Measurements from ENCODE around the gene BIRC3. TPM values are rescaled to one million over a fixed set of nuclear protein-coding genes. Genes with fewer than 3 reads are reported as not detected.

Gene BIRC3
- total and polyA plus RNA-seq, 2 donors (not counting 1 experiment from before 2014, with no cell fraction given): 107 to 428 TPM

DNA sequence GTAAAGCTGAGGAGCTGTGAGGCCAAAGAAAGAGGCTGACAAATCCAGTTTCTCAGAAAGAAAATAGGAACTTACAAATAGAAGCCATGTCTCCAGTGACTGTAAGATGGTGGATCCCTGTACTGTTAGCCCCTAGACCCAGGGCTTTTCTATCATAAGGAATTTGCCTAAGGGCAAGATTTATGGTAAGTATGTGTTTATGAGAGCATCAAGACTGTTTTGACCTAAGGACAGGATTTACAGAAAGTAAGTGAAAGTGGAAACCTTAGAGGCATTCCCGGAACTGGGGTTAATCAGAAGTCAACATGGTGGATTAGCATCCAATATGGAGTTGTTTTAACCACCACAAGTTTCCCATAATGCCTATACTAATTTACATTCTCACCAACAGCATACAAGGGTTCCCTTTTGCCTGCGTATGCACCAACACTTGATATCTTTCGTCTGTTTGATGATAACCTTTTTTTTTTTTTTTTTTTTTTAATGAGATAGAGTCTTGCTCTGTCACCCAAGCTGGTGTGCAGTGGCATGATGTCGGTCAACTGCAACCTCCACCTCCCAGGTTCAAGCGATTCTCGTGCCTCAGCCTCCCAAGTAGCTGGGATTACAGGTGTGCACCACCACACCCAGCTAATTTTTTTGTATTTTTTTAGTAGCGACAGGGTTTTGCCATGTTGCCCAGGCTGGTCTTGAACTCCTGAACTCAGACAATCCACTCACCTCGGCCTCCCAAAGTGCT is 69.9 kb downstream of the BIRC3 start:
- H3K36me3 ChIP-seq (replicated peaks in 1 of 2; ENCODE audit: control extremely low read depth in 1 of 2, control insufficient read depth in 1 of 2, extremely low read depth in 1 of 2, insufficient read depth in 2 of 2, low read length in 1 of 2): peaks cover 5 to 11% of the 10 kb centered on the region in 2 experiments
- Mint-ChIP-seq H3K4me3 (no peak overlapping the region), H3K27me3 (no peaks in the 10 kb centered on the region), H3K4me1 (peaks cover 7% of the 10 kb centered on the region), H3K9me3 (ENCODE audit: insufficient read depth) (no peaks in the 10 kb centered on the region), H3K27ac (no peak overlapping the region)
- DNase-seq: no peak
- H4K20me1 ChIP-seq (ENCODE audit: control insufficient read depth, insufficient read depth, low read length, poor library complexity, severe bottlenecking): no peaks in the 10 kb centered on the region
- H3K4me3 ChIP-seq (ENCODE audit: control extremely low read depth in 1 of 5, extremely low read depth in 1 of 5, insufficient read depth in 1 of 5, low read depth in 2 of 5, low read length in 4 of 5): no peak overlapping the region
- TF ChIP-seq, protein P1, sequence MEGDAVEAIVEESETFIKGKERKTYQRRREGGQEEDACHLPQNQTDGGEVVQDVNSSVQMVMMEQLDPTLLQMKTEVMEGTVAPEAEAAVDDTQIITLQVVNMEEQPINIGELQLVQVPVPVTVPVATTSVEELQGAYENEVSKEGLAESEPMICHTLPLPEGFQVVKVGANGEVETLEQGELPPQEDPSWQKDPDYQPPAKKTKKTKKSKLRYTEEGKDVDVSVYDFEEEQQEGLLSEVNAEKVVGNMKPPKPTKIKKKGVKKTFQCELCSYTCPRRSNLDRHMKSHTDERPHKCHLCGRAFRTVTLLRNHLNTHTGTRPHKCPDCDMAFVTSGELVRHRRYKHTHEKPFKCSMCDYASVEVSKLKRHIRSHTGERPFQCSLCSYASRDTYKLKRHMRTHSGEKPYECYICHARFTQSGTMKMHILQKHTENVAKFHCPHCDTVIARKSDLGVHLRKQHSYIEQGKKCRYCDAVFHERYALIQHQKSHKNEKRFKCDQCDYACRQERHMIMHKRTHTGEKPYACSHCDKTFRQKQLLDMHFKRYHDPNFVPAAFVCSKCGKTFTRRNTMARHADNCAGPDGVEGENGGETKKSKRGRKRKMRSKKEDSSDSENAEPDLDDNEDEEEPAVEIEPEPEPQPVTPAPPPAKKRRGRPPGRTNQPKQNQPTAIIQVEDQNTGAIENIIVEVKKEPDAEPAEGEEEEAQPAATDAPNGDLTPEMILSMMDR (IDR thresholded peaks at IDR 0.05): no peak
- no peak for TF ChIP-seq EZH2 (IDR thresholded peaks at IDR 0.05; ENCODE audit: borderline replicate concordance, insufficient read depth, low read depth, low read length, poor library complexity, severe bottlenecking)
- H3K4me2 ChIP-seq (replicated peaks; ENCODE audit: low read depth, low read length, poor library complexity, severe bottlenecking): no peak overlapping the region
- POLR2A ChIA-PET: no interaction called here
- no peaks in the 10 kb centered on the region for H3K4me1 ChIP-seq (ENCODE audit: control insufficient read depth in 2 of 2, insufficient read depth in 2 of 2, low read length in 2 of 2)
- H3K9ac ChIP-seq (ENCODE audit: low read length): no peak overlapping the region
- CTCF ChIA-PET: interaction anchor here (0.9 kb wide), 1 partner anchor 109 kb away, joined by 3 read pairs; no protein-coding TSS in a partner anchor
- H3K27me3 ChIP-seq (replicated peaks in 1 of 4; ENCODE audit: control extremely low read depth in 1 of 4, control insufficient read depth in 3 of 4, insufficient read depth in 4 of 4, low read length in 3 of 4): no peaks in the 10 kb centered on the region
- H3K79me2 ChIP-seq (ENCODE audit: control insufficient read depth, insufficient read depth, low read length): peaks cover 11% of the 10 kb centered on the region
- intact Hi-C loops (cut with micrococcal nuclease): no loop called here
- H2AFZ ChIP-seq (ENCODE audit: insufficient read depth, low read depth, low read length, poor library complexity, severe bottlenecking): no peak overlapping the region
- ATAC-seq (ENCODE audit: low read depth): no peak
- WGBS (ENCODE audit: insufficient coverage): no CpG with 5 or more reads among the region's 8 CpGs
- H3K27ac ChIP-seq (ENCODE audit: low read length in 2 of 2): no peak overlapping the region
- no peaks in the 10 kb centered on the region for H3K9me3 ChIP-seq (ENCODE audit: control extremely low read depth in 1 of 3, control insufficient read depth in 2 of 3, insufficient read depth in 1 of 3, low read length in 2 of 3)

Small RNA genes lying within 50 kb of the gene (small RNA-seq; reads per million reads assigned to genes)
- gene AP000942.3 (ENCODE audit: insufficient read length, low read depth, low replicate concordance) (not detected), gene AP000942.4 (ENCODE audit: insufficient read length, low read depth, low replicate concordance) (not detected), gene RNU6-952P (ENCODE audit: insufficient read length, low read depth, low replicate concordance) (not detected)

Other genes with a start within 250 kb of the BIRC3 start
- gene YAP1, start 207.0 kb upstream of the BIRC3 start, total RNA-seq: not detected in 2 replicates
- gene YAP1, start 207.0 kb upstream of the BIRC3 start, polyA plus RNA-seq: not detected in 2 replicates
- 46.7 and 51.0 TPM in 2 replicates for gene BIRC2, start 29.7 kb downstream of the BIRC3 start, total RNA-seq
- gene BIRC2, start 29.7 kb downstream of the BIRC3 start, polyA plus RNA-seq: 20.1 and 25.3 TPM in 2 replicates
- 386 and 422 TPM in 2 replicates for gene TMEM123, start 135.3 kb downstream of the BIRC3 start, total RNA-seq
- gene TMEM123, start 135.3 kb downstream of the BIRC3 start, polyA plus RNA-seq: 36.7 and 58.4 TPM in 2 replicates
- gene MMP7, start 213.3 kb downstream of the BIRC3 start, total RNA-seq: not detected in 2 replicates
- gene MMP7, start 213.3 kb downstream of the BIRC3 start, polyA plus RNA-seq: not detected in 2 replicates

Measured in B cell (primary cell).